Posterior vena cava (tissue), 2 donors: ENCODE data around the gene SIK3. TPM values are rescaled to one million over a fixed set of nuclear protein-coding genes. Genes with fewer than 3 reads are reported as not detected.
"Not testable (repeated sequence)": the region's sequence is repeated elsewhere in the genome, so short reads cannot be mapped to it uniquely, and the experiment has no call there.

Source experiments
- DNase-seq: peaks from one replicate; pipeline ENCODE4 v3.0.0-alpha.2; 2020; ENCODE audit warnings: low spot score
- intact Hi-C, 2 donors: fragments of 100-400 bp; cut with DNase I; formaldehyde crosslinking; loops; one replicate each; pipeline versions ENCODE4 v1.14.1 to v1.14.2; 2022 to 2023
- long read RNA-seq, 2 donors: library from polyadenylated mRNA; unstranded; transcript quantifications; one replicate each; pipeline ENCODE4 v2.0.0, GENCODE V29; 2020 to 2021
- total RNA-seq, 2 donors: library from RNA; stranded (reverse); fragmentation: NEBNext Ultra II Directional; extraction: Animal tissue kit (Norgen Biotek cat#: 25700); gene quantifications; one replicate each; pipeline ENCODE4 v1.2.1, GENCODE V29; 2021
- donor health status: DM: yes; HTN: yes; CAD: no.
- donor health status: DM: yes; HTN: yes; CAD: no.

SIK3 gene
- 10 to 100 TPM; 43.8 to 53.4 TPM for total RNA-seq
- long read RNA-seq, donor 1, partial matches to known transcripts = 11 of 17 reads
- long read RNA-seq, donor 1, other reads (novel, unspliced or antisense) = 6 of 17 reads
- long read RNA-seq, donor 2, partial matches to known transcripts = 3 of 7 reads
- long read RNA-seq, donor 2, other reads (novel, unspliced or antisense) = 4 of 7 reads

DNA sequence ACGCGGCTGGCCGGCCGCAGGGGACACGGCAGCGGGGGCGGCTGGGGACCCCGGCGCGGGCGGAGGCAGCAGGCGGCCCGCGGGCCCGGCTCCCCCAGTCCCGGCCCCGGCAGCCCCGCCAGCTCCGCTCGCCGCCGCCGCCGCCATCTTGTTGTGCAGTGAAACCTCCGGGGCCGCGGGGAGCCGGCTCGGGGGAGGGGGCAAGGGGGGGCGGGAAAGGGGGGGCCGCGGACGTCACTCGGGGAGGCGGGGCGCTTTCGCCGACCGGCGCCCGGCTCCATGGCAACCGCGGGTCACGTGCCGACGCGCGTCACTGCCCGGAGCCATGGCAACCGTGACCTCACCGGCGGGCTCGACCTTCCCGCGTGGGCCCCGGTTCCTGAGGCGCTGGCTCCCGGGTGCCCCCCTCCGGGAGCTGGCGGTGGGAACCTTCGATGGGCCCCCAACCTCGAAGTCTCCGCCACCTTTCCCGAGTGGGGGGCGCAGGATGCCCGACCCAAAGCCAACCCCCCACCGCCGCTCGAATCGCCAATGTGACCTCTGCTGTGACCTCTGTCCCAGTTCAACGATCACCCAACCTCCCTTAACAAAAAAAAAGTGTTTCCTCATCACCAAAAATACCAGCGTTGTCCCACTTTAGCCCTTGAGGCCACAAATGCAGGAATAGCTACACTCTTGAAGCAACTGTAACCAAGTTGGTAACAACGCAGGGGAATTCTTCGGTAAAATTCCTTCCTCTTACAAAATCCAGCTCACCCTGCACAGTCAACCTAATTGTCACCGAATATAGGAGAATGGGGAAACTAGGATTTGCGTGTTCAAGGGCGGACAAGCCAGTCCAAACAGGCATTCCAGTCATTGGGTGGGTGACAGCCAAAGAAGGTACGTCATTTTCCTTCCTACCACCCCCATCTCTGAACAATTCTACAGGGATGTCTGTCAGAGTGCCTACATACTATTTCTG lies at the start of gene SIK3:
Gene SIK3 (minus strand): TSS at position 160 of the 964 bp plus-strand sequence. CDS start 13 bp downstream, at position 147.
- DNase-seq = peak; percentile 98
- intact Hi-C loops = loop anchor here in 1 of 2 donors (10.0 kb wide), 1 partner anchor 114 kb away; no protein-coding TSS in a partner anchor

DNA sequence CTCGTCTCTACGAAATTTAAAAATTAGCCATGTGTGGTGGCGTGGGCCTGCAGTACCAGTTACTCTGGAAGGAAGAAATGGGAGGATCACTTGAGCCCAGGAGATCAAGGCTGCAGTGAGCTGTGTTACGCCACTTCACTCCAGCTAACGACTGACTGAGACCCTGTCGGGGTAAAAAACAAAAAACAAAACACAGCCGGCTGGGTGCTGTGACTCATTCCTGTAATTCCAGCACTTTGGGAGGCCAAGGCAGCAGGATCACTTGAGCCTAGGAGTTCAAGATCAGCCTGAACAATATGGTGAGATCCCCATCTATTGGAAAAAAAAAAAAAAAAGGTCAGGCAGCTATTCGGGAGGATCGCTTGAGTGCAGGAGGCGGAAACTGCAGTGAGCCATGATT lies 48.3 kb upstream of the SIK3 start:
- DNase-seq = no peak
- intact Hi-C loops = no loop called here

- intact Hi-C loops = no loop called here
Observed at GRCh38 chr11:117145393-117145761, 47.1 kb upstream of the SIK3 start.

GRCh38 chr11:117144477-117145392 lies 46.5 kb upstream of the SIK3 start:
- intact Hi-C loops = no loop called here
- DNase-seq = no peak

More at GRCh38 chr11:117145393-117145761, 47.1 kb upstream of the SIK3 start:
- no peak for DNase-seq

- intact Hi-C loops = no loop called here
- DNase-seq = peak; percentile 99
Observed at GRCh38 chr11:117143871-117144476, 45.7 kb upstream of the SIK3 start, which contains the start of gene PAFAH1B2. PAFAH1B2 (plus strand) TSS chr11:117144287; CDS start chr11:117152448, 8,161 bp downstream.

DNA sequence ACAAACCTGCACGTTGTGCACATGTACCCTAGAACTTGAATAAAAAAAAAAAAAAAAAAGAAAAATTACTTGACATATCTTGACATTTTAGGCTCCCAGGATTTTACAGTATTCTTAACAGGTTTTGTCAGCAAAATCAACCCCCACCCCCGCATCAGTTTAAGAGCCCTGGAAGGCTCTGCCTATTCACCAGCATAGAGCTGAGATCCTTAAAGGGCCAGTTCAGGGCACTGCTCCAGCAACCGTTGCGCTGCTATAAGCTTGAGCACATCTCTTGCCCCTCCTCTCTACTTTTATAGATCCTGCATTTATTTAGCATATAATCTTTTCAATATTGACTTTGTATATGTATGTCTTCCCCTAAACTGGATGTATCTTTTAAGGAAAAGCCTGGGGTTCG lies 45.2 kb upstream of the SIK3 start:
- no peak for DNase-seq
- intact Hi-C loops = no loop called here

DNA sequence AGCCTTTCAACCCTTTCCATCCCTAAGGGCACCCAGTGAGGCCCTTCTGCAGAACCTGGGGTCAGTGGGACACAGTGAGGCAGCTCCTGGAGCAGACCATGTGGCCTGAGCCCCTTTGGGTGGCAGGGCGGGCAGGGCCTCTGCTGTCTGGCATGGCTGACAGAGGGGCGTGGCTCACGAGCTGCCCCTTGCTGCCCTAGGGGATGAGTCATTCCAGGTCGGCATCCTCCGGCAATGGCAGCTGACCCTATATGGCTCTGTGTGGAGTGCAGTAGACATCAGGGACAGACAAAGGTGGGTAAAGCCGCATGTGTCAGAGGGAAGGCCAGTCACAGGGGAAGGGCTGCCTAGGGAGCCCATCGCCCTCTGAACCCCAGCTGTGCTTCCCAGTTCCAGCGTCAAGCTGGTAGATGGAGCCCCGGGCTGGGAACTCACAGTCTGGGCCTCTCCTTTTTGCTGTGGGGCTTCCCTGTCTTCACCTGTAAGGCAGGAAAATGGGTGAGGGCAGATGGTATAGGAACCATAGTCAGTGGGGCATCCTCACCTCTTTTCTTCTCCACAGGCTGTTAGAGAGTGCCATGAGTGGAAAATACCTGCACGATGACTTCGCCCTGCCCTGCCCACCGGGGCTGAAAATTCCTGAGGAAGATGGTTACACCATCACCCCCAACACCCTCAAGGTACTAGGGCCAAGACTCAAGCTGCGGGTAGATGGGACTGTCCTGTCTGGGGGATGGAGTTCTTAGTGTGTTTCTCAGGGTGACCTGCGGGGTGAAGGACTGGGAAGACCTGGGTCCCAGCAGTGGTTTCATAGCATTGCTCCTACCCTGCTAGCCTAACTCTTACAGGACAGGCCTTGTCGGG lies 39.2 kb upstream of the SIK3 start:
- intact Hi-C loops = not testable (repeated sequence)

DNA sequence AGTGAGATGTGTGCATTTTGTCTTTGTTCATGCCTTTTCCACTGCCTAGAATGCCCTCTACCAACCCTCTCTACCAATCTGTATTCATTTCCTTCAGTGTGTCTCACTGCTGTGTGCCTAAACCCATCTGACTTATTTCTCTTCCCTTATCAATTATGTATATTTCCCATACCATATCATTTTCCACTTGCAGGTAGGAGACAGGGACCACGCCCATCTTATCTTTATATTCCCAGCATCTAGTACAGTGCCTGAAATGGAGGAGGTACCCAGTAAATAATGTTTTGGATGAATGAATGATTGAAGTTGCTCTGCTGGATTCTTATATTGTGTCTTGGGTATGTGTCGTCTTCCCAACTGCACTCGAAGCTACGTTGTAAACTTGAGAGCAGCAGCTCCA lies 36.8 kb upstream of the SIK3 start:
- intact Hi-C loops = loop anchor here in 1 of 2 donors (5.0 kb wide), 1 partner anchor 72 kb away; no protein-coding TSS in a partner anchor
- DNase-seq = not testable (repeated sequence)

More for the DNA sequence above, 39.2 kb upstream of the SIK3 start:
- not testable (repeated sequence) for DNase-seq

- no peak for DNase-seq
- intact Hi-C loops = loop anchor here in 1 of 2 donors (5.0 kb wide), 1 partner anchor 73 kb away; no protein-coding TSS in a partner anchor
Observed at GRCh38 chr11:117134431-117134830, 36.2 kb upstream of the SIK3 start.

DNA sequence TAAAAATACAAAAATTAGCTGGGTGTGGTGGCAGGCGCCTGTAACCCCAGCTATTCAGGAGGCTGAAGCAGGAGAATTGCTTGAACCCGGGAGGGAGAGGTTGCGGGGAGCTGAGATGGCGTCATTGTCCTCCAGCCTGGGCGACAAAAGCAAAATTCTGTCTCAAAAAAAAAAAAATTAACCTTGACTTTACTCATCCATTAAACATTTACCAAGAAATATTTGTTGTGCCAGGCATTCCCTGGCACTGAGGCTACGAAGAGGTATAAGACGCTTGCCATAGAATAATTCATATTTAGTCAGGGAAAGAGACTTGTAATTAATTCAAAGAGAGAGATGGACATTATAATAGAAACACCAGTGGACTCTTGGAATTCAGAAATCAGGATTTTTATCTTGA lies 32.7 kb upstream of the SIK3 start:
- intact Hi-C loops = loop anchor here in 1 of 2 donors (5.0 kb wide), 1 partner anchor 76 kb away; no protein-coding TSS in a partner anchor

DNA sequence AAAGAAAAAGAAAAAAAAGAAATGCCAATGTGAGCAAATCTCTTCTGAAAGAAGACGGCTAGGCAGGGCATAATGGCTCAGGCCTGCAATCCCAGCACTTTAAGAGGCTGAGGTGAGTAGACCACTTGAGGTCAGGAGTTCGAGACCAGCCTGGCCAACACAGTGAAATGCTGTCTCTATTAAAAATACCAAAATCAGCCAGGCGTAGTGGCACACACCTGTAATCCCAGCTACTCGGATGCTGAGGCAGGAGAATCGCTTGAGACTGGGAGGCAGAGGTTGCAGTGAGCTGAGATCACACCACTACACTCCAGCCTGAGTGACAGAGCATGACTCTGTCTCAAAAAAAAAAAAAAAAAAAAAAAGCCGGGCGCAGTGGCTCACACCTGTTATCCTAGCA lies 32.2 kb upstream of the SIK3 start:
- not testable (repeated sequence) for DNase-seq
- intact Hi-C loops = loop anchor here in 1 of 2 donors (5.0 kb wide), 1 partner anchor 77 kb away; no protein-coding TSS in a partner anchor

More for the DNA sequence above, 32.7 kb upstream of the SIK3 start:
- DNase-seq = no peak

DNA sequence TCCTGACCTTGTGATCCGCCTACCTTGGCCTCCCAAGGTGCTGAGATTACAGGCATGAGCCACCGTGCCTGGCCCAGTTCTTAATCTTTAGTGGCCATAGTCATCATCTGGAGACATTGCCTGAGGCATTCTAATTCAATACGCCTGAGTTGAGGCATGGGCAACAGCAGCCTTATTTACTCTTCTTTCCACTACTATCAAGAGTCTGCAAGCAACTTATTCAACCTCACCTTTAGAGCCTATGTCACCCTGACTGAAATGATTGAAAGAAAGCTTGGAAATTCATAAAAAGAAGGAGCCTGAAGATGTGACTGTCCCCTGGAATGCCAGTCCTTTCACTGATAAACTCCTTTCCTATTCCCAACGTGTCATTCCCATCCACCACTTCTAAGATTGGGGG lies 30.1 kb upstream of the SIK3 start:
- no peak for DNase-seq
- intact Hi-C loops = no loop called here

DNA sequence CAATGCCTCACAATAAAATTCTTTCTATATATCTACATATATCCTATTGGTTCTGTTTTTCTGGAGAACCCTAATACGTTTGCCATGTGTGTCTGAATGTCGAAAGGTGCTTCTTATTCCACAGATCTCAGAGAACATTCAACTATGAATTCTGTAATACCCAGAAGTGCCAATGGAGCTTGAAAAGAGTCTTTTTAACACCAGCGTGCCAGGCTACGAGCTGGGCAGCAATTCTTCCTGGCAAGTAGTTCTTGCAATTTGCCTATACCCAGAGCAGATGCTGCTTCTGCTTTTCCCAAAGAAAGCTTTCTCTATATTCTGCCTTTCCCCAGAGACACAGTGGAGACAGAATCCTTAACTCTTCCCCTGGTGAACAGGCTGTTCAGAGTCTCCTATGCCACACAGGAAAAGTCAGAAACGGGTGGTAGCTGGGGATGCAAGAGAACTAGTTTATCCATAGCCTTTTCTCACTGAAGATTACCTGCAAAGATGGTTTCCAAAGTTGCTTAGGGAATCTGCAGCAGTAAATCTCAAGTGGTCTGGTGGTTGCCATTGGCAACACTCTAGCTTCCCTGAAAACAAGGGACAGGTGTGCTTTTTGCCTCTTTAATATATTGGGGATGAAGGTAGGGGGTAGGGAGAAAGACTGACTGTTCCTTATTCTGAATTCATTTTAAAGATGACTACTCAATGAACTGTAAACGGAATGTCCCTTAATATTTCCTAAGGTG lies 29.1 kb upstream of the SIK3 start:
- no peak for DNase-seq
- intact Hi-C loops = no loop called here

GRCh38 chr11:117126223-117126965 lies 28.2 kb upstream of the SIK3 start:
- intact Hi-C loops = no loop called here
- no peak for DNase-seq

DNA sequence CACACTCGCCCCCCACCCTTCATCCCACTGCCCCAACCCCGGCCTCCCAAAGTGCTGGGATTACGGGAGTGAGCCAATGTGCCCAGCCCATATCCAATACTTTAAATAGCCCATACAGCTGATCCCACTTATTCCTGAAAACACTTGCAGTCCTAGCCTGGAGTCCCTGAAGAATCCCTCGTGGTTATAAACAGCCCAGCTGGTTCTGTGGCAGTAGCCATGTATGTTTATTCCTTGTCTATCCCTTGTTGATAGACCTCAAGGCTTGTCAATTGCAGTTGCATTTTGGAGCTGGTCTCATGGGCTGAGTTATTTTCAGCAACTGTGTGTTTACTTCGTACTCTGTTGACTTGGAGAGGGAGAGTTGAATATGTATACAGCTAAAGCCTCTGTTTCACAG lies 24.3 kb upstream of the SIK3 start:
- intact Hi-C loops = no loop called here
- no peak for DNase-seq

DNA sequence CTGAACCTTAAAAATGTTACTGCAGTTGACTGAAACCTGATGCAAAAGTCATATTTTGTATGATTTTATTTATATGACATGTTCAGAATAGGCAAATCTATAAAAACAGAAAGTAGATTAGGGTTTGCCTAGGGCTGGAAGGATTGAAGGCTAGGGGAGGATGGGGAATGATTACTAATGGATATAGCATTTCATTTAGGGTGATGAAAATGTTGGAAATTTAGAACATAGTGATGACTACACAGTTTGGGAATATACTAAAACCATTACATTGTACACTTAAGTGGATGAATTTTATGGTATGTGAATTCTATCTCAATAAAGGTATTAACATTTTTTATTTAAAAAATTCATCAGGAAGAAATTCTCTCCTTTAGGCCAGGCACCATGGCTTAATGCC lies 22.9 kb upstream of the SIK3 start:
- intact Hi-C loops = no loop called here

More for the DNA sequence above, 22.9 kb upstream of the SIK3 start:
- DNase-seq = no peak
